ENCODE data around the gene ANKRD13A.
A peak's percentile ranks its signal among the peaks of the same experiment; 100 is the strongest.

ANKRD13A gene

DNA sequence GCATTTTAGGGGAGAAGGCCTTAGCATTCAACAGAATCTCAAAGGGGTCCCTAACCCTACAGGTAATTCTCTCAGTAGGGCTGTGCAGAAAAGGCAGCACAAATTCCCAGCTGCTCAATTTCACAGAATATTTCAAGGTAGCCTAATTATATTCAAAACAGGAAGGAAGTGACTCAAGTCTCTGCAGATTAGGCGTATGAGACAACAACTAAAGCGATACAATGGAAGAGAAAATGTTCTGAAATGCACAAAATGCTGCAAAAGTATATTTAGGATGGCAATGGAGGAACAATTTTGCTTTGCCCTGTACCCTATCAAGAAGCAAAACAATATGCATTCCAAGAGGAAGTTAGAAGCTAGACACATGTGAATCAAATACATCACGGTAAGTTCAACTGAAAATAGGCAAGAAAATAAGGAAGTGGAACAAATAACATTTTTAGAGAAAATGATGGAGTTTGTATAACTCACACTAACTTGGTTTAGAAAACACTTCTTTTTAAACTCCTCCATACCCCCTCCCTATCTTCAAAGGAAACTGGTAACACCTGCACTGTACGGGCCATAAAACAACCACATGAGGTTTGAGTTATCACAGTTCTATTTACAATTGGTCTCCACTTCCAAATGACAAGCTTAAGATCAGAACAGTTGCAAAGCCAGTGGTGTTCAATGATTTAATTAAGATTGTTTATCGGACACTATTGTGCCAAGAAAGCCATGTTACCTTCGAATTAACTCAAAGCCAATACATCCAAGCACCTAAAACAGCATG, 4.6 kb upstream of the ANKRD13A start:
- Mint-ChIP-seq H3K27me3 (no peaks in the 10 kb centered on the region), H3K27ac (peak overlapping the region; percentile 95), H3K36me3 (ENCODE audit: low read depth) (peaks cover 37% of the 10 kb centered on the region), H3K4me1 (ENCODE audit: low read depth) (peaks cover 38% of the 10 kb centered on the region), H3K4me3 (peak overlapping the region; percentile 98), H3K9me3 (no peaks in the 10 kb centered on the region)
- intact Hi-C loops (cut with micrococcal nuclease) = no loop called here

DNA sequence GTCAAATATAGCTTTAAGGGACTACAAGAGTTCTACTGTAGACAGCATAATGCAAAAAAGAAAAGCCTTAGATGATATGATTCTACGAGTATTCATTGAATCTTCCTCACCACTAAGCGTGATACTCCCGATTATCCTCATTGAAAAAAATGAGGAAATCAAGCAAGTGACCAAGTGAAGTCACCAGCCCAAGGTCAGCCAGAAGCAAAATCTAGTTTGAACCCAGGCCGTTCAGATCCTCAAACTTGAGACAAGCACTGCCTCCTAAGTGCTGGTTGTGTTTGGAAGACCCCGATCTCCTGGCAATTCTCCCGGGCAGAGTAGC, 3.9 kb upstream of the ANKRD13A start:
- Mint-ChIP-seq H3K36me3 (ENCODE audit: low read depth) (peaks cover 36% of the 10 kb centered on the region), H3K4me1 (ENCODE audit: low read depth) (peaks cover 41% of the 10 kb centered on the region), H3K4me3 (peak overlapping the region; percentile 98), H3K9me3 (no peaks in the 10 kb centered on the region), H3K27ac (peak overlapping the region; percentile 95), H3K27me3 (no peaks in the 10 kb centered on the region)
- intact Hi-C loops (cut with micrococcal nuclease) = no loop called here

DNA sequence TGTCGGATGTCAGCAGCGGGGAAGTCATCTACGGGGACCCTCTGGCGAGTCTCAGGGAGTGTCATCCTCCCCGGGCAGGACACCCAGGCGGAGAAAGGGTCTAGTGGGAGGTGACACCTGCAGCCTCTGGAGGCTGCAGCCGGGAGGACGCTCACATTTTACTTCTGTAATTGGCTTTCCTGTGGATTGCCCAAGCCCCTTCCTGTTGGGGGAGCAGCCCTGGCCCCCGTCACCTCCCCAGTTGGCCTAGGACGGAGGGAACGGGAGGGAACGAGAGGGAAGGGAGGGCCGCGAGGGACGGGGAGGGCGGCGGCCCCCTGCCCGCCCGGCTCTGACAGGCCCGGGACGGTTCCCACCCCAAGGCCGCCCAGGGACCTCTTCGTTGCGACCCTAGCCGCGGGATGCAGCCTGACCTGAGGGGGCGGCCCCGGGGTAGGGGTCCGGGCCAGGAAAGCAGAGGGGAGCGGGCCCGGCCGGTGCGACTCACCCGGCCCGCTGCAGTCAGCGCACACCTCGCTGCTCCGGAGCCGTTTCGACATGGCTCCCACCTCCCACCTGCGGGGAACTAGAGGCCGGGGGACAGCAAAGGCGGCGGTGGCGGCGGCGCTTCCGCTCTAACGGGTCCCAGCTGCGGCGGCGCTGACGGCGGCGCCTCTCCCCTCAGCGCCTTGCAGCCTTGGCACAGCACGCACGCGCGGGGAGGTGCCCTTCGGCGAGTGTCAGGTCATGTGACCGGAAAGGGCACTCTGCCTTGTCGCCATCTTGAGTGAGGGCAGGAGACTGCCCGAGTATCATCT, 3.3 kb upstream of the ANKRD13A start, which contains the start of gene GIT2:
Gene GIT2, minus strand, starts transcription at position 683 of the 797 bp plus-strand sequence. Its CDS starts 144 bp downstream, at position 539.
- no peaks in the 10 kb centered on the region for H3K27me3 Mint-ChIP-seq
- peak within 1 kb of the TSS; percentile 98 for H3K4me3 Mint-ChIP-seq
- intact Hi-C loops (cut with micrococcal nuclease) = no loop called here
- peak within 1 kb of the TSS; percentile 95 for H3K27ac Mint-ChIP-seq
- no peaks in the 10 kb centered on the region for H3K9me3 Mint-ChIP-seq
- peaks cover 30% of the 10 kb centered on the region for H3K36me3 Mint-ChIP-seq (ENCODE audit: low read depth)
- peaks cover 47% of the 10 kb centered on the region for H3K4me1 Mint-ChIP-seq (ENCODE audit: low read depth)

DNA sequence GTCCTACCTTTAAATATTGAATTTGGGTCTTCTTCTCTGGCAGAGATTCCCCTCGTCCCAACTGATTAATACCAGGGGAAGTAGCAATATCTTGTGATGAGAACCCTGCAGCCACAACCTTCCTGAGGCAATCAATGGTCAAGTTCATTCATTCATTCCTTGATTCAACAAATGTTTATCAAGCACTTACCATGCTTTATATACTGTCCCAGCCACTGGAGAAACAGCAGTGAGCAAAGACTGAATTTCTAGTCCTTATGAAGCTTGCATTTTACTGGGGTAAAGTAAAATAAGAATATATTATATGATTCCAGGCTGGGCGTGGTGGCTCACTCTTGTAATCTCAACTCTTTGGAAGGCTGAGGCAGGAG, 2.8 kb upstream of the ANKRD13A start:
- intact Hi-C loops (cut with micrococcal nuclease) = no loop called here
- Mint-ChIP-seq H3K27ac (peak overlapping the region; percentile 95), H3K4me3 (peak overlapping the region; percentile 98), H3K27me3 (no peaks in the 10 kb centered on the region), H3K36me3 (ENCODE audit: low read depth) (peaks cover 24% of the 10 kb centered on the region), H3K4me1 (ENCODE audit: low read depth) (peaks cover 53% of the 10 kb centered on the region), H3K9me3 (no peaks in the 10 kb centered on the region)

- intact Hi-C loops (cut with micrococcal nuclease) = no loop called here
- H3K9me3 Mint-ChIP-seq = no peaks in the 10 kb centered on the region
- peaks cover 20% of the 10 kb centered on the region for H3K36me3 Mint-ChIP-seq (ENCODE audit: low read depth)
- H3K27ac Mint-ChIP-seq = peak overlapping the region; percentile 95
- H3K27me3 Mint-ChIP-seq = no peaks in the 10 kb centered on the region
- H3K4me1 Mint-ChIP-seq (ENCODE audit: low read depth) = peaks cover 55% of the 10 kb centered on the region
- H3K4me3 Mint-ChIP-seq = no peak overlapping the region
Observed at GRCh38 chr12:109997393-109997792, 1.8 kb upstream of the ANKRD13A start.

- H3K27ac Mint-ChIP-seq = peak overlapping the region; percentile 99
- peaks cover 52% of the 10 kb centered on the region for H3K4me1 Mint-ChIP-seq (ENCODE audit: low read depth)
- intact Hi-C loops (cut with micrococcal nuclease) = no loop called here
- H3K4me3 Mint-ChIP-seq = peak overlapping the region; percentile 78
- peaks cover 21% of the 10 kb centered on the region for H3K36me3 Mint-ChIP-seq (ENCODE audit: low read depth)
- no peaks in the 10 kb centered on the region for H3K27me3 Mint-ChIP-seq
- no peaks in the 10 kb centered on the region for H3K9me3 Mint-ChIP-seq
Observed at GRCh38 chr12:109998241-109998903, 858 bp upstream of the ANKRD13A start.

DNA sequence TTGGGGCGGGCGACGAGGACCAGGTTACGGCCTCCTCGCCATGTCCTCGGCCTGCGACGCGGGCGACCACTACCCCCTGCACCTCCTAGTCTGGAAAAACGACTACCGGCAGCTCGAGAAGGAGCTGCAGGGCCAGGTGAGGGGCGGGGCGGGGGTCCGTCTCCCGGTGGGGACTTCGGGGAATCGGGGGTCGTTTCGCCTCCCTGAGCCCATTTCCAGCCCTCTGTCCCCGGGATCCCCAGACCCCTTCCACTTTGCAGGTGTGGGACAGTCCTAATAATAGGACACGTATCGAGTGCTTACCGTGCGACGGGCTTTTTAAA, 380 bp downstream of the ANKRD13A start:
- Mint-ChIP-seq H3K27ac (peak overlapping the region; percentile 99), H3K27me3 (no peaks in the 10 kb centered on the region), H3K4me3 (peak overlapping the region; percentile 96), H3K9me3 (no peaks in the 10 kb centered on the region), H3K4me1 (ENCODE audit: low read depth) (peaks cover 46% of the 10 kb centered on the region), H3K36me3 (ENCODE audit: low read depth) (peaks cover 31% of the 10 kb centered on the region)
- intact Hi-C loops (cut with micrococcal nuclease) = no loop called here

- Mint-ChIP-seq H3K4me3 (peak overlapping the region; percentile 96), H3K9me3 (no peaks in the 10 kb centered on the region), H3K27ac (peak overlapping the region; percentile 99), H3K27me3 (no peaks in the 10 kb centered on the region), H3K36me3 (ENCODE audit: low read depth) (peaks cover 34% of the 10 kb centered on the region), H3K4me1 (ENCODE audit: low read depth) (peaks cover 42% of the 10 kb centered on the region)
- intact Hi-C loops (cut with micrococcal nuclease) = no loop called here
Observed at GRCh38 chr12:109999983-110000505, 814 bp downstream of the ANKRD13A start.

- Mint-ChIP-seq H3K4me3 (no peak overlapping the region), H3K27me3 (no peaks in the 10 kb centered on the region), H3K9me3 (peaks cover 9% of the 10 kb centered on the region), H3K4me1 (ENCODE audit: low read depth) (peaks cover 41% of the 10 kb centered on the region), H3K27ac (no peak overlapping the region), H3K36me3 (ENCODE audit: low read depth) (peaks cover 42% of the 10 kb centered on the region)
- intact Hi-C loops (cut with micrococcal nuclease) = no loop called here
Observed at GRCh38 chr12:110001596-110001995, 2.4 kb downstream of the ANKRD13A start.

GRCh38 chr12:110002676-110003515, 3.7 kb downstream of the ANKRD13A start:
- H3K27ac Mint-ChIP-seq = no peak overlapping the region
- peaks cover 51% of the 10 kb centered on the region for H3K36me3 Mint-ChIP-seq (ENCODE audit: low read depth)
- H3K4me1 Mint-ChIP-seq (ENCODE audit: low read depth) = peaks cover 33% of the 10 kb centered on the region
- intact Hi-C loops (cut with micrococcal nuclease) = no loop called here
- H3K27me3 Mint-ChIP-seq = no peaks in the 10 kb centered on the region
- H3K9me3 Mint-ChIP-seq = peaks cover 9% of the 10 kb centered on the region
- H3K4me3 Mint-ChIP-seq = no peak overlapping the region

DNA sequence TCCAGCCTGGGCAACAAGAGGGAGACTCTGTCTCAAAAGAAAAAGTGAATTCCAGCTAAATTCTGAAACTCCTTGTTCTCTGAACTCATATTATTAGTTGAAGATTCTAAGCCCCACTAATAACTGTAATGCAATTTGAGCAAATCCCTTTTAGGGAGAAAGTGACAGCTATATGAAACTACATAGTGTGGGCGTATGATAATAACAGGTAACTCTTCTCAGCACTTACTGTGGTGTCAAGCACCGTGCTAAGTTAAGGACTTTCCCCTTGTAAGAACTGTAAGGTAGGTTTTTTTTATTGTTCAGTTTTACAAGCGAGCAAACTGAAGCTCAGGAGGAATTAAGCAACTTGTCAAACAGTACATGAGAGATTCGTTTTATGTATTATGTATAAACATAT, 5.4 kb downstream of the ANKRD13A start:
- Mint-ChIP-seq H3K27ac (no peak overlapping the region), H3K9me3 (peaks cover 9% of the 10 kb centered on the region), H3K4me3 (no peak overlapping the region), H3K27me3 (no peaks in the 10 kb centered on the region), H3K4me1 (ENCODE audit: low read depth) (peaks cover 29% of the 10 kb centered on the region), H3K36me3 (ENCODE audit: low read depth) (peaks cover 57% of the 10 kb centered on the region)
- intact Hi-C loops (cut with micrococcal nuclease) = no loop called here

DNA sequence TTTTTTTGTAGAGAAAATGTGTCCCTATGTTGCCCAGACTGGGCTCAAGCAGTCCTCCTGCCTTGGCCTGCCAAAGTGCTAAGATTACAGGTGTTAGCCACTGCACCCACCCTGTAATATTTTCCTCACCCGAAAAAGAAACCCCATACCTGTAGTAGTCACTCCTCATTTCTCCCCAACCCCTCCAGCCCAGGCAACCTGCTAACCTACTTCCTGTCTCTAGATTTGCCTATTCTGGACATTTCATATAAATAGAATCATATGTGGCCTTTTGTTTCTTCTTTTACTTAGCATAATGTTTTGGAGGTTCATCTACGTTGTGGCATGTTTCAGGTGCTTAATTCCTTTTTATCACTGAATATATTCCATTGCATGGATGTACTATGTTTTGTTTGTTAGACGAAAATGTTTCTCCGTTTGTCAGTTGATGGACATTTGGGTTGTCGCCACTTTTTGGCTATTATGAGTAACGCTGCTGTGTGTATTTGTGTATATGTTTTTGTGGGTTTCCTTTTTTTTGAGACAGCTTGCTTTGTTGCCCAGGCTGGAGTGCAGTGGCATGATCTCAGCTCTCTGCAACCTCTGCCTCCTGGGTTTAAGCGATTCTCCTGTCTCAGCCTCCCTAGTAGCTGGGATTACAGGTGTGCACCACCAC, 6.2 kb downstream of the ANKRD13A start:
- H3K27me3 Mint-ChIP-seq = no peaks in the 10 kb centered on the region
- no peak overlapping the region for H3K4me3 Mint-ChIP-seq
- peaks cover 9% of the 10 kb centered on the region for H3K9me3 Mint-ChIP-seq
- no peak overlapping the region for H3K27ac Mint-ChIP-seq
- intact Hi-C loops (cut with micrococcal nuclease) = no loop called here
- H3K4me1 Mint-ChIP-seq (ENCODE audit: low read depth) = peaks cover 28% of the 10 kb centered on the region
- peaks cover 52% of the 10 kb centered on the region for H3K36me3 Mint-ChIP-seq (ENCODE audit: low read depth)

- Mint-ChIP-seq H3K9me3 (peaks cover 9% of the 10 kb centered on the region), H3K36me3 (ENCODE audit: low read depth) (peaks cover 52% of the 10 kb centered on the region), H3K4me1 (ENCODE audit: low read depth) (peaks cover 28% of the 10 kb centered on the region), H3K27ac (no peak overlapping the region), H3K4me3 (no peak overlapping the region), H3K27me3 (no peaks in the 10 kb centered on the region)
- intact Hi-C loops (cut with micrococcal nuclease) = no loop called here
Observed at GRCh38 chr12:110006115-110006514, 6.9 kb downstream of the ANKRD13A start.

Measured in dendritic cell treated with granulocyte-macrophage colony-stimulating factor and Interleukin-4, amounts not matched to agents 40 ng/mL and 50 ng/mL, for 4 days (primary cell).